Erythroblast (primary cell): ENCODE data around the gene NDUFA6.
"Not testable (repeated sequence)": the region's sequence is repeated elsewhere in the genome, so short reads cannot be mapped to it uniquely, and the experiment has no call there.

Source experiments
- DNase-seq, 2 experiments: peaks; one replicate each; lab custom pipeline; 2025; lab: John Stamatoyannopoulos, UW
- GATA1 ChIP-seq: IDR thresholded peaks from 2 replicates; pipeline ENCODE4 v1.6.1; 2011; ENCODE audit warnings: low read depth, mild to moderate bottlenecking, control low read depth, low read length, moderate library complexity
- POLR2A ChIP-seq: IDR thresholded peaks from 2 replicates; pipeline ENCODE4 v1.6.1; 2011; ENCODE audit warnings: mild to moderate bottlenecking, low read length

NDUFA6 gene

GRCh38 chr22:42078469-42079318 is 11.9 kb downstream of the NDUFA6 start:
- TF ChIP-seq POLR2A (no peak), GATA1 (no peak)
- DNase-seq = no peak

GRCh38 chr22:42077486-42078125 is 13.0 kb downstream of the NDUFA6 start:
- DNase-seq = no peak
- TF ChIP-seq GATA1 (no peak), POLR2A (no peak)

GRCh38 chr22:42076764-42077485 is 13.6 kb downstream of the NDUFA6 start:
- no peak for TF ChIP-seq GATA1
- no peak for TF ChIP-seq POLR2A
- no peak for DNase-seq

DNA sequence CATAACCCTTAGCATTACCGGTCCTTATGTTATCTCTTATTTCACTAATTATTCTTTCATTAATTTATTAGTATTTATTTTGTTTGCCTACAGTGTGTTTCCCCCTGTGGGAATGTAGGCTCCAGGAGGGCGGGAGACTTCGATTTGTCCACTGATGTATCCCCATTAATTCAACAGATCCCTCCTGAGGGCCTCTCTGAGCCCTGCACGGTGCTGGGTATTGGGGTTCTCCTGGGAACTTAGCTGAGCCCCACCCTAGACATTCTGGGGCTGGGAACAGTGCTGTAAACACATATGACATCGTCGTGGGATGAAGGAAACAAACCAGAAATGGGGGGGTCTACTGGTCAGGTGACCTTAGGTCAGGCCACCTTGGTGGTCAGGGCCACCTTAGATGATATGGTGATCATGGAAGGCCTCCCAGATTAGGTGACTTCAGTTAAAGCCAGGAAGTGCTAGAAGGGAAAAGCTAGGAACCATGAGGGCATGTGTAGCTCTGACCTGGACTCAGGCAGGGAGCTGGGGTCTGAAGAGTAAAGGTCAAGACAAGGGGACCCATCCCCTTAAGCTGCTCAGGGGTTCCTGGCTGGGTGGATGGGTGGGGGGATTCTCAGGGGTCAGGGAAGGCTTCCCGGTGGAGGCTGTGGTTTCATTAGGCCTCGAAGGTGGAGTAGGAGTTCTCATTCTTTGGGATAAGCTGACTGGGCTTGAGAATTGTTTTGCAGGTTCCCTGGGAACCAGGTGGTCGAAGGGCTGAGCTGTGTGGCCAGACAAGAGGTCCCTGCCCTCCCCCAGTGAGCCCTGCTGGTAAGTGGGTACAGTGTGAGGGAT is 15.5 kb downstream of the NDUFA6 start:
- TF ChIP-seq GATA1 (no peak), POLR2A (no peak)
- DNase-seq = no peak

GRCh38 chr22:42074132-42074811 is 16.3 kb downstream of the NDUFA6 start, which contains the start of gene PHETA2:
Gene PHETA2, plus strand, starts transcription at chr22:42074248. Its CDS starts 3,046 bp downstream, at chr22:42077294.
- DNase-seq = peak; percentile 70 to 74
- TF ChIP-seq GATA1 = no peak
- peak; percentile 43 for TF ChIP-seq POLR2A

DNA sequence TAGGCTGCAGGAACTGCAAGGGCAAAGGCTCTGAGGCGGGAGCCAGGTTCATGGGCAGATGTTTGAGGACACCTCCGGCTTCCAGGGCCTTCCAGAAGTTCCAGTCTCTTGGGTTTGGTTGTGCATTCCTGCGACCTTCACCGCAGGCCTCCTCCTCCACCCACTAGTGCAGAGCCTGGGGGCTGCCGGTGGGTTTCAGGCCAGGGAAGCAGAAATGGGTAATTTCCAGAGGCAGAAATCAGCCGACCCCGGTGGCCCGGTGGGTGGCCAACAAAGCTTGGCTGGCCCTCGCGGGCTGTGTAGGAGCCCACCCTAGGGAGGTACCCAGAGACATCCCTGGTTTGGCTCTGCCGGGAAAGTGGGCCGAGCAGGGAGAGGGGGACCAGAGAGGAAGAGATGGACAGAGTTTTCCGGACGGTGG is 16.9 kb downstream of the NDUFA6 start:
- no peak for TF ChIP-seq POLR2A
- no peak for TF ChIP-seq GATA1
- DNase-seq = no peak

- TF ChIP-seq POLR2A = no peak
- no peak for TF ChIP-seq GATA1
- peak; percentile 26 to 42 for DNase-seq
Measured at GRCh38 chr22:42072606-42073330, 17.8 kb downstream of the NDUFA6 start.

DNA sequence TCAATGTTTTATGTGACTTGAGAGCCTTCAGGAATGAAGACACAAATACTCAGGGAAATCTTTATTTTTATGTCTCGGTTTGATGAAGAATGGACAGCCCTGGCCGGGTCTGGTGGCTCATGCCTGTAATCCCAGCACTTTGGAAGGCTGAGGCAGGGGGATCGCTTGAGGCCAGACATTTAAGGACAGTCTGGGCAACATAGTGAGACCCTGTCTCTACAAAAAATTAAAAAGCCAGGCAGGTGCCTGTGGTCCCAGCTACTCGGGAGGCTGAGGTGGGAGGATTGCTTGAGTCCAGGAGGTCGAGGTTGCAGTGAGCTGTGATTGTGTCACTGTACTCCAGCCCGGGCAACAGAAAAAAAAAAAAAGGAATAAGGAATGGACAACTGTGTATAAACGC is 19.1 kb downstream of the NDUFA6 start:
- DNase-seq = not testable (repeated sequence)

- DNase-seq = peak; percentile 96 to 97
Measured at GRCh38 chr22:42070517-42071422, 19.8 kb downstream of the NDUFA6 start, which contains the start of gene NAGA. Gene NAGA, minus strand, starts transcription at chr22:42070812. Its CDS starts 515 bp downstream, at chr22:42070297.

DNA sequence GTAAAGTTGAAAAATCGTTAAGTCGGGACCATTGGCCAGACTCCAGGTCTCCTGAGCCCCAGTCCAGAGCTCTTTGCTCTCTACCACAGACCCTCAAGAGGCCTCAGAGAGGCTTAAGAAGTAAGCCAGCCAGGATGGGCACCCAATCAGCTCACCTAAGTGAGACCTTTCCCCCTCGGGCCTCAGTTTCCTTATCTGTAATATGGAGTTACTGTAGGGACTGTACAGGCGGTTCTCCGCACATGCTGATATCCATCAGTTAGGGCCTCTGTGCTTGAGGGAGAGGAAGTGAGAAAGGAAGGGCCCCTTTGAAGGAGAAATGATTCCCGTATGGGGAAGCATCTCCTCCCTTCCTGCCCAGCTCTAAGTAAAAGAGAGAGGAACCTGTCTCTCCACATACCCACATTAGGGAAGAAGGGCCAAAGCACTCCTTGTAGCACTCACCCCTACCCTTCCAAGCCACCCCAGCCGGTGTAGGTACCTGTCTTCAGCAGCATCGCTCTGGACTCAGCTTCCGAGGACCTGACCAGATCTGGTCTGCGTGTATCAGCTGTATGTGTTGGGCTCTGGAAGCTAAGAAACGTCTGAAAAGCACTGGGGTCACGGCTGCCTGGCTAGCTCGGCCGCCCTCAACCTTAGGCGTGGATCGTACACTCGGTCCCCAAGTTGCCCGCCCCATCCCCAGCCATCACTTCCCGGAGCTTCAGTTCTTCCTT is 20.6 kb downstream of the NDUFA6 start:
- DNase-seq = peak; percentile 47 to 58
- no peak for TF ChIP-seq GATA1
- no peak for TF ChIP-seq POLR2A

More at GRCh38 chr22:42070517-42071422, 19.8 kb downstream of the NDUFA6 start, which contains the start of gene NAGA:
- TF ChIP-seq POLR2A (peak; percentile 90), GATA1 (no peak)
